Subcutaneous abdominal adipose tissue (tissue), 5 donors: ENCODE measurements around the gene TREM1.

Experiments
- H3K27ac ChIP-seq: one replicate; pipeline ENCODE4 v1.7.0; 2013; ENCODE audit warnings: low read depth, mild to moderate bottlenecking, inconsistent platforms, low read length, moderate library complexity
- H3K27me3 ChIP-seq, 5 donors: one replicate each; pipeline ENCODE4 v1.7.0; 2013; ENCODE audit warnings: low read length in 5 of 5, inconsistent platforms in 1 of 5; ENCODE audit not compliant: control insufficient read depth in 5 of 5, insufficient read depth in 4 of 5
- H3K36me3 ChIP-seq, 5 donors: one replicate each; pipeline ENCODE4 v1.7.0; 2013; ENCODE audit warnings: low read length in 5 of 5; ENCODE audit not compliant: control insufficient read depth in 5 of 5, insufficient read depth in 5 of 5
- H3K4me1 ChIP-seq, 5 donors: one replicate each; pipeline ENCODE4 v1.7.0; 2013; ENCODE audit warnings: low read length in 5 of 5, mild to moderate bottlenecking in 3 of 5, moderate library complexity in 1 of 5; ENCODE audit not compliant: control insufficient read depth in 5 of 5, insufficient read depth in 5 of 5
- H3K4me3 ChIP-seq, 5 donors: one replicate each; pipeline ENCODE4 v1.7.0; 2013; ENCODE audit warnings: low read length in 5 of 5, low read depth in 1 of 5
- H3K9ac ChIP-seq, 5 donors: one replicate each; pipeline ENCODE4 v1.7.0; 2013; ENCODE audit warnings: low read length in 5 of 5, mild to moderate bottlenecking in 4 of 5, moderate library complexity in 3 of 5
- H3K9me3 ChIP-seq, 5 donors: one replicate each; pipeline ENCODE4 v1.7.0; 2013; ENCODE audit warnings: low read length in 5 of 5; ENCODE audit not compliant: control insufficient read depth in 5 of 5
- donor health status: healthy.
- donor health status: healthy.
- donor health status: healthy.
- donor health status: healthy.
- donor health status: healthy.

The TREM1 gene

GRCh38 chr6:41228096-41228495 is 58.4 kb downstream of the TREM1 start, which contains the start of gene TREML4:
Gene TREML4, plus strand, starts transcription at chr6:41228349. Its CDS starts 79 bp downstream, at chr6:41228428.
- H3K9me3 ChIP-seq, result no peaks in the 10 kb centered on the region
- no peak within 1 kb of the TSS for H3K27ac ChIP-seq
- H3K4me1 ChIP-seq, result peaks cover 0 to 2% (median 0%) of the 10 kb centered on the region in 5 donors
- H3K36me3 ChIP-seq, result no peaks in the 10 kb centered on the region
- H3K9ac ChIP-seq, result no peak within 1 kb of the TSS
- peaks cover 0 to 19% (median 4%) of the 10 kb centered on the region in 5 donors for H3K27me3 ChIP-seq
- no peak within 1 kb of the TSS for H3K4me3 ChIP-seq

- H3K36me3 ChIP-seq, result no peaks in the 10 kb centered on the region
- H3K27me3 ChIP-seq, result peaks cover 0 to 23% (median 10%) of the 10 kb centered on the region in 5 donors
- no peaks in the 10 kb centered on the region for H3K9me3 ChIP-seq
- H3K4me1 ChIP-seq, result peaks cover 0 to 2% (median 0%) of the 10 kb centered on the region in 5 donors
- no peak overlapping the region for H3K4me3 ChIP-seq
- no peak overlapping the region for H3K27ac ChIP-seq
- H3K9ac ChIP-seq, result no peak overlapping the region
Observed at GRCh38 chr6:41226752-41227151, 59.7 kb downstream of the TREM1 start.

- Histone ChIP-seq H3K9me3 (peaks cover 0 to 12% (median 3%) of the 10 kb centered on the region in 5 donors), H3K27me3 (peaks cover 0 to 22% (median 10%) of the 10 kb centered on the region in 5 donors), H3K27ac (no peak overlapping the region), H3K4me3 (no peak overlapping the region), H3K4me1 (peaks cover 0 to 2% (median 0%) of the 10 kb centered on the region in 5 donors), H3K36me3 (no peaks in the 10 kb centered on the region), H3K9ac (no peak overlapping the region)
Observed at GRCh38 chr6:41224800-41225199, 61.7 kb downstream of the TREM1 start.
